HFFc6 (cell line): ENCODE measurements around the gene CNGA2. TPM values are rescaled to one million over a fixed set of nuclear protein-coding genes. Genes with fewer than 3 reads are reported as not detected.

Source experiments
- DNase-seq: peaks from one replicate; pipeline ENCODE4 v3.0.0-alpha.2; 2018
- H3K27ac Mint-ChIP-seq: 2 replicates; pipeline ENCODE4 v1.8.0; 2020; ENCODE audit warnings: mild to moderate bottlenecking, mixed read lengths
- H3K27me3 Mint-ChIP-seq: 2 replicates; pipeline ENCODE4 v1.8.0; 2021; ENCODE audit warnings: mild to moderate bottlenecking, moderate library complexity, mixed read lengths; ENCODE audit not compliant: insufficient read depth
- H3K36me3 Mint-ChIP-seq: 2 replicates; pipeline ENCODE4 v1.8.0; 2021; ENCODE audit warnings: low read depth, mixed read lengths
- H3K4me1 Mint-ChIP-seq: 2 replicates; pipeline ENCODE4 v1.8.0; 2020; ENCODE audit warnings: low read depth, mixed read lengths
- H3K4me3 Mint-ChIP-seq: 2 replicates; pipeline ENCODE4 v1.8.0; 2020; ENCODE audit warnings: mild to moderate bottlenecking, moderate library complexity, mixed read lengths
- H3K9me3 Mint-ChIP-seq: 2 replicates; pipeline ENCODE4 v1.8.0; 2020; ENCODE audit warnings: mild to moderate bottlenecking, mixed read lengths
- total RNA-seq, 6 experiments: library from RNA; stranded (reverse); fragmentation: NEBNext Ultra II Directional; extraction: Animal tissue kit (Norgen Biotek cat#: 25700); gene quantifications; 2 replicates in 1 of 6; 3 replicates in 5 of 6; pipeline ENCODE4 v1.2.3, GENCODE V29; 2021
- TF ChIP-seq, protein P1 (sequence below): fragments of 200-600 bp; sonication (generic); IDR thresholded peaks from 2 replicates; pipeline ENCODE4 v1.5.0; 2021; ENCODE audit warnings: antibody characterized with exemption, mild to moderate bottlenecking

The CNGA2 gene
- total RNA-seq, 6 experiments from 2014 or later = not detected

DNA sequence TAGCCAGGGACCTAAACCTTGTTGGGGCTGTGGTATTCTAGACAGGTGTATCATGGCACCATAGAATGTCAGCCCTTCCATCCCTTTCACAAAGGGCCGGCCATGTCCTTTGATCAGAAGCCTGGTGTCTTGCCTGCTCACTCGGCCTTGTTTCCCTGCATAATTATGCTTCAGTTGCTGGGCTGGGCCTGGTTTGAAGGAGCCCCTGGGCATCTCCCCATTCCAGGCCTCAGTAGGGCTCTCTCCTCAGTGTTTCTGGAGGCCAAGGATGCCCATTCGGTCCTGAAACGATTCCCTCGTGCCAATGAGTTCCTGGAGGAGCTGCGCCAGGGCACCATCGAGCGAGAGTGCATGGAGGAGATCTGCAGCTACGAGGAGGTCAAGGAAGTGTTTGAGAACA, 34.8 kb upstream of the CNGA2 start:
- no peak overlapping the region for H3K4me3 Mint-ChIP-seq
- peaks cover 5% of the 10 kb centered on the region; the same call in 1 of the 2 replicates for H3K9me3 Mint-ChIP-seq
- peaks cover 2% of the 10 kb centered on the region for H3K27me3 Mint-ChIP-seq
- H3K36me3 Mint-ChIP-seq = no peaks in the 10 kb centered on the region
- DNase-seq = no peak
- no peaks in the 10 kb centered on the region for H3K4me1 Mint-ChIP-seq
- H3K27ac Mint-ChIP-seq = no peak overlapping the region
- TF ChIP-seq, protein P1, sequence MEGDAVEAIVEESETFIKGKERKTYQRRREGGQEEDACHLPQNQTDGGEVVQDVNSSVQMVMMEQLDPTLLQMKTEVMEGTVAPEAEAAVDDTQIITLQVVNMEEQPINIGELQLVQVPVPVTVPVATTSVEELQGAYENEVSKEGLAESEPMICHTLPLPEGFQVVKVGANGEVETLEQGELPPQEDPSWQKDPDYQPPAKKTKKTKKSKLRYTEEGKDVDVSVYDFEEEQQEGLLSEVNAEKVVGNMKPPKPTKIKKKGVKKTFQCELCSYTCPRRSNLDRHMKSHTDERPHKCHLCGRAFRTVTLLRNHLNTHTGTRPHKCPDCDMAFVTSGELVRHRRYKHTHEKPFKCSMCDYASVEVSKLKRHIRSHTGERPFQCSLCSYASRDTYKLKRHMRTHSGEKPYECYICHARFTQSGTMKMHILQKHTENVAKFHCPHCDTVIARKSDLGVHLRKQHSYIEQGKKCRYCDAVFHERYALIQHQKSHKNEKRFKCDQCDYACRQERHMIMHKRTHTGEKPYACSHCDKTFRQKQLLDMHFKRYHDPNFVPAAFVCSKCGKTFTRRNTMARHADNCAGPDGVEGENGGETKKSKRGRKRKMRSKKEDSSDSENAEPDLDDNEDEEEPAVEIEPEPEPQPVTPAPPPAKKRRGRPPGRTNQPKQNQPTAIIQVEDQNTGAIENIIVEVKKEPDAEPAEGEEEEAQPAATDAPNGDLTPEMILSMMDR = no peak

DNA sequence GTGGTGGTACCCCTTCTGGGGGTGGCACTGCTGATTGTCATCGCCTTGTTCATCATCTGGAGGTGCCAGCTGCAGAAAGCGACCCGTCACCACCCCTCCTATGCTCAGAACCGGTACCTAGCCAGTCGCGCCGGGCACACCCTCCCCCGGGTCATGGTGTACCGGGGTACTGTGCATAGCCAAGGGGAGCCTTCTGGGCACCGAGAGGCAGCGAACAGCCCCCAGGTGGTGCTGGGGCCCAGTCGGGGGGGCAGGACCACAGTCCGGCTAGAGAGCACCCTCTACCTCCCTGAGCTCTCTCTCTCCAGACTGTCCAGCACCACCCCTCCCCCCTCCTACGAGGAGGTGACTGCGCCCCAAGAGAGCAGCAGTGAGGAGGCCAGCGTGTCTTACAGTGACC, 34.0 kb upstream of the CNGA2 start:
- Mint-ChIP-seq H3K27ac (no peak overlapping the region), H3K36me3 (no peaks in the 10 kb centered on the region), H3K4me1 (no peaks in the 10 kb centered on the region), H3K4me3 (no peak overlapping the region), H3K27me3 (peaks cover under 1% of the 10 kb centered on the region), H3K9me3 (peaks cover 3% of the 10 kb centered on the region; the same call in 1 of the 2 replicates)
- TF ChIP-seq, protein P1 = no peak
- DNase-seq = no peak

DNA sequence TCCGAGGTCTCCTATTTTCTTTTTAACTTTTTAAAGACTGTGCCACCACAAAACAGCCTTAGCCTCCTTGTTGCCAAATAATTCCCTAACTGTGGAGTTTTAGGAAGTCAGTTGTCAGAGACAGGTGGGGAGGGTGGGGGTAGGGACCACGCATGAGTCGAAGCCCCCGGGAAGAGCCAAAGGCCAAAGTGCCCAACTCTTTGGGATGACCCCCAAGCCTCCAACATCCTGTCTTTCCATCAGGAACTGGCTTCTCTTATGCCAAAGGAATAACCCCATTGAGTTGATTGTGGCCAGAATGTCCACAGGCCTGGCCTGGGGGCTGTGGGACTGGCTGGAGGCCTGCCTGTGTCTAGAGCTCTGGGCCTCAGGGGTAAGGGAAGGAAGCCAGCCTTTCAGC, 33.5 kb upstream of the CNGA2 start:
- Mint-ChIP-seq H3K27ac (no peak overlapping the region), H3K9me3 (no peaks in the 10 kb centered on the region), H3K4me3 (no peak overlapping the region), H3K36me3 (no peaks in the 10 kb centered on the region), H3K4me1 (no peaks in the 10 kb centered on the region), H3K27me3 (no peaks in the 10 kb centered on the region; the same call in none of the 2 replicates)
- no peak for DNase-seq
- TF ChIP-seq, protein P1 = no peak

DNA sequence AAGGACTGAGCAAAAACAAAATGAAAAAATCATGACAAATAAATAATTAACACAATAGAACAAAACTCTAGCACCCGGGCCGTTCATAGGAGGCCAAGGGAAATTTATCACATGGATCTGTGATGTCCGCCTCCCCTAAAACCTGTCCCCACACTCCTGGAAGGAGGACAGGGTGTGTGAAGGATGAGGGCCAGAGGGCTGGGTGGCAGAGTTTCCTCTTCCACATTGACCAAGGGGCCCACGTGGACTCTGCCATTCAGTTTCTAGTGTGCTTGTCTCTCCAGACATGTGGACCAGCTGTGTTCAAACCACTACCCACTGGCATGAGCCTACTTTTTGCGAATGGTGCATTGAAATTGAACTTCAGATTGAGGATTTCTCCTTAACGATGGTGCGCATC, 33.0 kb upstream of the CNGA2 start:
- TF ChIP-seq, protein P1 = no peak
- no peak for DNase-seq
- no peaks in the 10 kb centered on the region; the same call in none of the 2 replicates for H3K27me3 Mint-ChIP-seq
- no peak overlapping the region for H3K4me3 Mint-ChIP-seq
- no peaks in the 10 kb centered on the region for H3K36me3 Mint-ChIP-seq
- no peak overlapping the region for H3K27ac Mint-ChIP-seq
- no peaks in the 10 kb centered on the region for H3K9me3 Mint-ChIP-seq
- H3K4me1 Mint-ChIP-seq = no peaks in the 10 kb centered on the region

DNA sequence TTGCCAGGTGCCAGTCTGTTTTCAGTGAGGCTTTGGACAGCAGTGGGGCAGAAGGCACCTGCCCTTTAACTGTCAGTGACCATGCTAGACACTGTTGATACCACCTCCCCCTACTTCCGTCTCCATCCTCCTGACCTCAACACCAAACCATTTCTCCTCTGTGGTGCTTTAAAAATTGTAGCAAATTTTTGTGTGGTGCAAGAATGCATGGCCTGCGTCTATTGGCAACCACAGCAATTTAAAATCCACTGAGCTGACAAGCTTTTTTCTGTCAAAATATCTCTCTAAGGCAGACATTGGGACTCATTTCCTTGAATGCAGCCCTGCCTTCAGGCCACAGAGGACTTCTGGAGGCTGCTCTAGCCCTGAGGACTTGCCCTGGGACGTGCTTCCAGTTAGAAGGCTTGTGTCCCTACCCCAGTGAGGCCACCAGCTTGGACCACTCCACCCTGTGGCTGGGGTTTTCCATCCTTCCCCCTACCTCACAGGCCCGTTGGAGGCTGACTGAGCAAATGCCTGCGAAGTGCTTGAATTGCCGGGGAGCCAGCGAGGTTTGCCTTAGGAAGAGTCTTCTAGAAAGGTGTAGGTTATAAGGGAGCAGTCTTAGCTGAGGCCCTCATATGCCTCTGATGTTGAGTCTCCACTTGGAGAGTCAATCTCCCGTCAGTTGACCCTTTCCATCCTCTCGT, 32.4 kb upstream of the CNGA2 start:
- TF ChIP-seq, protein P1 = no peak
- H3K27me3 Mint-ChIP-seq = no peaks in the 10 kb centered on the region; the same call in none of the 2 replicates
- H3K4me3 Mint-ChIP-seq = no peak overlapping the region
- H3K4me1 Mint-ChIP-seq = no peaks in the 10 kb centered on the region
- H3K27ac Mint-ChIP-seq = no peak overlapping the region
- DNase-seq = peak; percentile 6
- no peaks in the 10 kb centered on the region for H3K36me3 Mint-ChIP-seq
- no peaks in the 10 kb centered on the region for H3K9me3 Mint-ChIP-seq
